Right cardiac atrium (tissue), 5 donors: Measurements from ENCODE around the gene COL16A1. TPM values are rescaled to one million over a fixed set of nuclear protein-coding genes. Genes with fewer than 3 reads are reported as not detected.

ENCODE experiments used
- ATAC-seq, 2 donors: fragments of 200-7000 bp; cut with Tn5 transposase; one replicate each; pipeline versions ENCODE4 v1.8.0 to v1.9.1; 2020; ENCODE audit warnings: moderate library complexity in 2 of 2, mild to moderate bottlenecking in 1 of 2
- DNase-seq, 3 donors: peaks; one replicate each; pipeline ENCODE4 v3.0.0-alpha.2; 2020
- H3K27ac ChIP-seq: one replicate; pipeline ENCODE4 v1.5.1; 2013; ENCODE audit warnings: mild to moderate bottlenecking, low read length, control low read depth, moderate library complexity
- H3K27me3 ChIP-seq: one replicate; pipeline ENCODE4 v1.6.1; 2013; ENCODE audit not compliant: control insufficient read depth, insufficient read depth
- H3K4me1 ChIP-seq: one replicate; pipeline ENCODE4 v1.6.1; 2013; ENCODE audit warnings: low read length; ENCODE audit not compliant: control insufficient read depth, insufficient read depth
- H3K4me3 ChIP-seq: one replicate; pipeline ENCODE4 v1.5.1; 2013; ENCODE audit warnings: low read length, control low read depth
- H3K9me3 ChIP-seq: one replicate; pipeline ENCODE4 v1.6.1; 2013; ENCODE audit warnings: low read length; ENCODE audit not compliant: control insufficient read depth
- WGBS: extraction: QIAGEN DNeasy Blood & Tissue Kit; methylation state at CpG from one replicate; pipeline ENCODE4 v1.1.7; 2013; 5-methylcytosine and 5-hydroxymethylcytosine counted together
- intact Hi-C, 4 donors: fragments of 100-400 bp; cut with DNase I; formaldehyde crosslinking; loops; one replicate each; pipeline versions ENCODE4 v1.11.0 to v1.14.0; 2022 to 2023
- polyA plus RNA-seq: library from polyadenylated mRNA; stranded (reverse); fragments of 200-250 nt; gene quantifications from one replicate; pipeline ENCODE4 v1.2.3, GENCODE V29; 2013
- total RNA-seq, 4 donors: library from RNA; stranded (reverse); fragmentation: NEBNext Ultra II Directional; extraction: Animal tissue kit (Norgen Biotek cat#: 25700); gene quantifications; one replicate each; pipeline ENCODE4 v1.2.1, GENCODE V29; 2021
- donor health status: healthy with polysubstance abuse.
- donor health status: DM: no; HTN: yes; CAD: no.
- donor health status: DM: no; HTN: no; CAD: no.
- donor health status: DM: no; HTN: yes; CAD: no; lungs with severe emphysema.
- donor health status: DM: yes; HTN: yes; CAD: no.

The COL16A1 gene
- total and polyA plus RNA-seq, 5 donors = 37.4 to 50.5 (median 50.3) TPM

GRCh38 chr1:31621847-31622730 is 81.7 kb downstream of the COL16A1 start:
- Histone ChIP-seq H3K27me3 (no peaks in the 10 kb centered on the region), H3K27ac (no peak overlapping the region), H3K4me1 (peaks cover 10% of the 10 kb centered on the region), H3K4me3 (no peak overlapping the region), H3K9me3 (no peaks in the 10 kb centered on the region)
- ATAC-seq = peak in 1 of 2 donors; percentile 10
- intact Hi-C loops = no loop called here
- 66% methylated on average over 15 of the region's 15 CpGs for WGBS
- peak in 1 of 3 donors; percentile 68 for DNase-seq

- 88% methylated on average over 5 of the region's 5 CpGs for WGBS
- ATAC-seq (no peak), DNase-seq (no peak)
- Histone ChIP-seq H3K4me3 (no peak overlapping the region), H3K27ac (no peak overlapping the region), H3K27me3 (no peaks in the 10 kb centered on the region), H3K9me3 (no peaks in the 10 kb centered on the region), H3K4me1 (peaks cover 5% of the 10 kb centered on the region)
- intact Hi-C loops = no loop called here
These were observed 82.4 kb downstream of the COL16A1 start for GRCh38 chr1:31621498-31621820.

- no peak for DNase-seq
- intact Hi-C loops = no loop called here
- H3K4me3 ChIP-seq = no peak overlapping the region
- no peak for ATAC-seq
- H3K27me3 ChIP-seq = no peaks in the 10 kb centered on the region
- H3K27ac ChIP-seq = no peak overlapping the region
- H3K9me3 ChIP-seq = no peaks in the 10 kb centered on the region
- 95% methylated on average over 20 of the region's 20 CpGs for WGBS
- H3K4me1 ChIP-seq = peaks cover 5% of the 10 kb centered on the region
These were observed 83.0 kb downstream of the COL16A1 start for GRCh38 chr1:31620631-31621497.

- Histone ChIP-seq H3K9me3 (no peaks in the 10 kb centered on the region), H3K4me3 (no peak overlapping the region), H3K4me1 (peaks cover 5% of the 10 kb centered on the region), H3K27me3 (no peaks in the 10 kb centered on the region), H3K27ac (no peak overlapping the region)
- ATAC-seq = no peak
- intact Hi-C loops = loop anchor here in 1 of 4 donors (10.0 kb wide), 1 partner anchor 54 kb away; no protein-coding TSS in a partner anchor
- DNase-seq = no peak
- WGBS = 77% methylated on average over 23 of the region's 23 CpGs
These were observed 84.6 kb downstream of the COL16A1 start for GRCh38 chr1:31618916-31619846.

- ATAC-seq (peak; percentile 55 to 62), DNase-seq (peak; percentile 39 to 78 (median 72))
- Histone ChIP-seq H3K4me3 (peak overlapping the region; percentile 75), H3K27me3 (no peaks in the 10 kb centered on the region), H3K27ac (no peak overlapping the region), H3K9me3 (no peaks in the 10 kb centered on the region), H3K4me1 (peaks cover 8% of the 10 kb centered on the region)
- intact Hi-C loops = loop anchor here in 2 of 4 donors (2.0 to 10.0 kb wide), 2 partner anchors 51 to 53 kb away; no protein-coding TSS in a partner anchor
- WGBS = 11% methylated on average over 56 of the region's 56 CpGs
These were observed 85.7 kb downstream of the COL16A1 start for GRCh38 chr1:31617916-31618746.

GRCh38 chr1:31617218-31617915 is 86.5 kb downstream of the COL16A1 start, which contains the start of gene HCRTR1:
Gene HCRTR1, plus strand, starts transcription at chr1:31617689. Its CDS starts 1,504 bp downstream, at chr1:31619193.
- H3K27ac ChIP-seq = no peak within 1 kb of the TSS
- H3K9me3 ChIP-seq = no peaks in the 10 kb centered on the region
- ATAC-seq (peak; percentile 3 to 6), DNase-seq (no peak)
- H3K4me3 ChIP-seq = peak within 1 kb of the TSS; percentile 75
- intact Hi-C loops = loop anchor here in 2 of 4 donors (2.0 to 10.0 kb wide), 2 partner anchors 51 to 53 kb away; no protein-coding TSS in a partner anchor
- H3K27me3 ChIP-seq = no peaks in the 10 kb centered on the region
- H3K4me1 ChIP-seq = peaks cover 10% of the 10 kb centered on the region
- 8% methylated on average over 47 of the region's 48 CpGs for WGBS

GRCh38 chr1:31615939-31616338 is 87.9 kb downstream of the COL16A1 start:
- Histone ChIP-seq H3K27me3 (no peaks in the 10 kb centered on the region), H3K4me3 (no peak overlapping the region), H3K4me1 (peaks cover 7% of the 10 kb centered on the region), H3K9me3 (no peaks in the 10 kb centered on the region), H3K27ac (no peak overlapping the region)
- WGBS = 77% methylated on average over 2 of the region's 2 CpGs
- DNase-seq = no peak
- intact Hi-C loops = loop anchor here in 2 of 4 donors (2.0 to 10.0 kb wide), 2 partner anchors 49 to 51 kb away; no protein-coding TSS in a partner anchor
- ATAC-seq = no peak

- no peak overlapping the region for H3K4me3 ChIP-seq
- no peaks in the 10 kb centered on the region for H3K9me3 ChIP-seq
- peaks cover 7% of the 10 kb centered on the region for H3K4me1 ChIP-seq
- ATAC-seq = no peak
- no peak overlapping the region for H3K27ac ChIP-seq
- DNase-seq = no peak
- WGBS = 89% methylated on average over 6 of the region's 6 CpGs
- no peaks in the 10 kb centered on the region for H3K27me3 ChIP-seq
- intact Hi-C loops = loop anchor here in 1 of 4 donors (10.0 kb wide), 1 partner anchor 51 kb away; no protein-coding TSS in a partner anchor
These were observed 88.4 kb downstream of the COL16A1 start for GRCh38 chr1:31615414-31615813.

GRCh38 chr1:31614414-31615005 is 89.3 kb downstream of the COL16A1 start:
- DNase-seq = no peak
- no peak overlapping the region for H3K4me3 ChIP-seq
- no peaks in the 10 kb centered on the region for H3K9me3 ChIP-seq
- no peak for ATAC-seq
- H3K4me1 ChIP-seq = peaks cover 7% of the 10 kb centered on the region
- intact Hi-C loops = loop anchor here in 1 of 4 donors (10.0 kb wide), 1 partner anchor 50 kb away; no protein-coding TSS in a partner anchor
- H3K27me3 ChIP-seq = no peaks in the 10 kb centered on the region
- WGBS = 78% methylated on average over 8 of the region's 8 CpGs
- no peak overlapping the region for H3K27ac ChIP-seq
